GM19239 (cell line): Measurements from ENCODE around the gene ABR.

Experiments used
- DNase-seq: peaks from one replicate; pipeline ENCODE4 v3.0.0; 2011; ENCODE audit warnings: low spot score; ENCODE audit not compliant: insufficient read length
- FAIRE-seq: peaks from 2 replicates; lab custom pipeline; 2011; peaks lifted over from hg19 to GRCh38; lab: Jason Lieb, UNC

ABR gene

GRCh38 chr17:1024076-1024475, 155.7 kb downstream of the ABR start:
- FAIRE-seq: no peak
- DNase-seq: no peak

- no peak for FAIRE-seq
These were observed 157.3 kb downstream of the ABR start for GRCh38 chr17:1022278-1023024.

GRCh38 chr17:1021147-1021546, 158.6 kb downstream of the ABR start:
- DNase-seq (no peak), FAIRE-seq (no peak)

More at GRCh38 chr17:1022278-1023024, 157.3 kb downstream of the ABR start:
- DNase-seq: no peak

GRCh38 chr17:1019451-1019850, 160.3 kb downstream of the ABR start:
- DNase-seq (no peak), FAIRE-seq (no peak)

GRCh38 chr17:1018547-1018946, 161.2 kb downstream of the ABR start:
- FAIRE-seq: no peak
- DNase-seq: no peak

GRCh38 chr17:1013729-1014090, 166.1 kb downstream of the ABR start:
- FAIRE-seq (no peak), DNase-seq (no peak)

GRCh38 chr17:1012823-1013728, 166.7 kb downstream of the ABR start:
- FAIRE-seq (no peak), DNase-seq (no peak)

GRCh38 chr17:1011760-1012735, 167.7 kb downstream of the ABR start:
- FAIRE-seq: no peak

GRCh38 chr17:1011138-1011537, 168.6 kb downstream of the ABR start:
- FAIRE-seq (no peak), DNase-seq (no peak)

More at GRCh38 chr17:1011760-1012735, 167.7 kb downstream of the ABR start:
- DNase-seq: no peak

- no peak for FAIRE-seq
- DNase-seq: no peak
These were observed 169.2 kb downstream of the ABR start for GRCh38 chr17:1010586-1010985.

GRCh38 chr17:1010086-1010450, 169.7 kb downstream of the ABR start:
- DNase-seq (no peak), FAIRE-seq (no peak)

- DNase-seq: no peak
- no peak for FAIRE-seq
These were observed 170.3 kb downstream of the ABR start for GRCh38 chr17:1009229-1010085.

- no peak for DNase-seq
- FAIRE-seq: no peak
These were observed 171.6 kb downstream of the ABR start for GRCh38 chr17:1008008-1008761.

- DNase-seq (no peak), FAIRE-seq (no peak)
These were observed 172.3 kb downstream of the ABR start for GRCh38 chr17:1007310-1008007.

- FAIRE-seq (no peak), DNase-seq (no peak)
These were observed 173.7 kb downstream of the ABR start for GRCh38 chr17:1006054-1006453.

GRCh38 chr17:1005361-1005946, 174.3 kb downstream of the ABR start:
- no peak for FAIRE-seq
- DNase-seq: no peak

GRCh38 chr17:1004769-1005295, 174.9 kb downstream of the ABR start:
- no peak for DNase-seq
- no peak for FAIRE-seq
